ENCODE data around the gene CDCA5. TPM values are rescaled to one million over a fixed set of nuclear protein-coding genes. Genes with fewer than 3 reads are reported as not detected.

The CDCA5 gene
- total RNA-seq, 1 experiment from 2014 or later = 72.1 TPM

GRCh38 chr11:65045061-65045460 lies 38.8 kb downstream of the CDCA5 start:
- no peak for DNase-seq (ENCODE audit: low spot score)

GRCh38 chr11:65043881-65044501 lies 39.8 kb downstream of the CDCA5 start:
- DNase-seq (ENCODE audit: low spot score) = no peak

- DNase-seq (ENCODE audit: low spot score) = no peak
Observed at GRCh38 chr11:65042891-65043290, 40.9 kb downstream of the CDCA5 start.

- peak; percentile 100 for DNase-seq (ENCODE audit: low spot score)
Observed at GRCh38 chr11:65040847-65041622, 42.8 kb downstream of the CDCA5 start, which contains the start of gene SAC3D1. SAC3D1 (plus strand) TSS chr11:65041210; CDS start chr11:65041293, 83 bp downstream.

- no peak for DNase-seq (ENCODE audit: low spot score)
Observed at GRCh38 chr11:65040520-65040846, 43.4 kb downstream of the CDCA5 start.

- DNase-seq (ENCODE audit: low spot score) = peak; percentile 22
Observed at GRCh38 chr11:65036931-65037330, 46.9 kb downstream of the CDCA5 start.

GRCh38 chr11:65035579-65035978 lies 48.3 kb downstream of the CDCA5 start:
- no peak for DNase-seq (ENCODE audit: low spot score)

GRCh38 chr11:65034423-65034822 lies 49.4 kb downstream of the CDCA5 start:
- no peak for DNase-seq (ENCODE audit: low spot score)

- no peak for DNase-seq (ENCODE audit: low spot score)
Observed at GRCh38 chr11:65032216-65032615, 51.6 kb downstream of the CDCA5 start.

Small RNA genes within 50 kb of the gene (small RNA-seq; reads per million reads assigned to genes)
- gene SNX15 = not detected

Other genes with a start within 250 kb of the CDCA5 start
- gene CDC42BPG, start 239.4 kb downstream of the CDCA5 start, total RNA-seq (2014; rRNA removed; shearing (Covaris generic)) = 22.7 and 24.7 TPM in 2 replicates
- gene EHD1, start 205.4 kb downstream of the CDCA5 start, total RNA-seq (2014; rRNA removed; shearing (Covaris generic)) = 118 and 123 TPM in 2 replicates
- gene ATG2A, start 166.8 kb downstream of the CDCA5 start, total RNA-seq (2014; rRNA removed; shearing (Covaris generic)) = 47.1 and 50.5 TPM in 2 replicates
- 7.9 and 8.9 TPM in 2 replicates for gene PPP2R5B, start 159.4 kb downstream of the CDCA5 start, total RNA-seq (2014; rRNA removed; shearing (Covaris generic))
- gene GPHA2, start 148.1 kb downstream of the CDCA5 start, total RNA-seq (2014; rRNA removed; shearing (Covaris generic)) = not detected in 2 replicates
- not detected in 2 replicates for gene MAJIN, start 111.9 kb downstream of the CDCA5 start, total RNA-seq (2014; rRNA removed; shearing (Covaris generic))
- 1.6 and 2.5 TPM in 2 replicates for gene BATF2, start 87.1 kb downstream of the CDCA5 start, total RNA-seq (2014; rRNA removed; shearing (Covaris generic))
- 103 and 104 TPM in 2 replicates for gene ARL2, start 69.9 kb downstream of the CDCA5 start, total RNA-seq (2014; rRNA removed; shearing (Covaris generic))
- gene SNX15, start 56.6 kb downstream of the CDCA5 start, total RNA-seq (2014; rRNA removed; shearing (Covaris generic)) = 26.5 and 36.1 TPM in 2 replicates
- 52.4 and 52.5 TPM in 2 replicates for gene SAC3D1, start 42.8 kb downstream of the CDCA5 start, total RNA-seq (2014; rRNA removed; shearing (Covaris generic))
- 0.08 and 1.9 TPM in 2 replicates for gene NAALADL1, start 25.5 kb downstream of the CDCA5 start, total RNA-seq (2014; rRNA removed; shearing (Covaris generic))
- gene ZFPL1, start 182 bp upstream of the CDCA5 start, total RNA-seq (2014; rRNA removed; shearing (Covaris generic)) = 124 and 128 TPM in 2 replicates
- gene VPS51, start 12.2 kb upstream of the CDCA5 start, total RNA-seq (2014; rRNA removed; shearing (Covaris generic)) = 549 and 628 TPM in 2 replicates
- 84.4 and 113 TPM in 2 replicates for gene TM7SF2, start 27.8 kb upstream of the CDCA5 start, total RNA-seq (2014; rRNA removed; shearing (Covaris generic))
- gene ZNHIT2, start 33.7 kb upstream of the CDCA5 start, total RNA-seq (2014; rRNA removed; shearing (Covaris generic)) = 104 and 115 TPM in 2 replicates
- 835 and 863 TPM in 2 replicates for gene FAU, start 38.1 kb upstream of the CDCA5 start, total RNA-seq (2014; rRNA removed; shearing (Covaris generic))
- gene MRPL49, start 38.3 kb upstream of the CDCA5 start, total RNA-seq (2014; rRNA removed; shearing (Covaris generic)) = 153 and 200 TPM in 2 replicates
- gene SYVN1, start 50.5 kb upstream of the CDCA5 start, total RNA-seq (2014; rRNA removed; shearing (Covaris generic)) = 21.7 and 32.1 TPM in 2 replicates
- not detected in 2 replicates for gene SPDYC, start 86.2 kb upstream of the CDCA5 start, total RNA-seq (2014; rRNA removed; shearing (Covaris generic))
- gene CAPN1, start 97.9 kb upstream of the CDCA5 start, total RNA-seq (2014; rRNA removed; shearing (Covaris generic)) = 594 and 654 TPM in 2 replicates
- gene POLA2, start 177.9 kb upstream of the CDCA5 start, total RNA-seq (2014; rRNA removed; shearing (Covaris generic)) = 24.8 and 27.5 TPM in 2 replicates
- gene CDC42EP2, start 230.8 kb upstream of the CDCA5 start, total RNA-seq (2014; rRNA removed; shearing (Covaris generic)) = 30.9 and 36.5 TPM in 2 replicates
- 28.8 and 30.2 TPM in 2 replicates for gene DPF2, start 249.8 kb upstream of the CDCA5 start, total RNA-seq (2014; rRNA removed; shearing (Covaris generic))